HG02678 (cell line): ENCODE data around the gene DMRTB1.

Experiments used
- ATAC-seq: cut with Tn5 transposase; IDR thresholded peaks from one replicate; pipeline ENCODE4 v1.9.1; 2021; ENCODE audit warnings: mild to moderate bottlenecking, moderate library complexity; ENCODE audit not compliant: unreplicated experiment

Gene DMRTB1

DNA sequence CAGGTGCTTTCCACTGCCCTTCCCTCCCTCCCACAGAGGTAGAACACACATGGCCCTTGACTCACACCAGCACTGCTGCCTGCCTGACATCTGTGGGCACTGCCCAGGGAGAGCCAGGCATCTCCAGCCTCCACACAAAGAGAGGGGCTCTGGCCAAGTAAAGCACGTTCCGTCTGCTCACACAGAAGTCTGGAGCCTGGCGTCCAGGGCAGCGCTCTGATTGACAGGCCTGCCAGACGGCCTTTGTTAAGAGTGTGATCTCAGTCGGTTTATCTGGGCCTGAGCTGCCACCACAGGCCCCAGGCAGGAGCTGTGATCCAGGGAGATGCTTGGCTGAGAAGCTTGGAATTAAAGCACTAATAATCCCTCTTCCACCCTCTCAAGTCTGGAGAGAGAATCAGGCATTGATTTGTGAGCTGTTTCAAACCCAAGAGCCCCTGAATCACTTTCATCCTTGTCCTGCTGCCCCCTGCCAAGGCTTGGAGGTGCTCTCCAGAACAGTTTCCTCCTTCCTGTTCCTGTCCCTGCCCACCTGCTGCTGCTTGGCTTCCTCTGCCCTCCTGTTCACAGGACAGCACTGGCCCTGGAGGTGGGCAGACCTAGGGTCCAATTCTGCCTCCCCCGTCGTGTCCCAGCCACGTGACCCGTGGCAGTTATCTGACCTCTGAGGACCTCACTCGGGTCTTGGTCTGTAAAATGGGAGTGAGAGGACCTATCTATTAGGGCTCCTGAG, 3.7 kb downstream of the DMRTB1 start:
- ATAC-seq: no peak

DNA sequence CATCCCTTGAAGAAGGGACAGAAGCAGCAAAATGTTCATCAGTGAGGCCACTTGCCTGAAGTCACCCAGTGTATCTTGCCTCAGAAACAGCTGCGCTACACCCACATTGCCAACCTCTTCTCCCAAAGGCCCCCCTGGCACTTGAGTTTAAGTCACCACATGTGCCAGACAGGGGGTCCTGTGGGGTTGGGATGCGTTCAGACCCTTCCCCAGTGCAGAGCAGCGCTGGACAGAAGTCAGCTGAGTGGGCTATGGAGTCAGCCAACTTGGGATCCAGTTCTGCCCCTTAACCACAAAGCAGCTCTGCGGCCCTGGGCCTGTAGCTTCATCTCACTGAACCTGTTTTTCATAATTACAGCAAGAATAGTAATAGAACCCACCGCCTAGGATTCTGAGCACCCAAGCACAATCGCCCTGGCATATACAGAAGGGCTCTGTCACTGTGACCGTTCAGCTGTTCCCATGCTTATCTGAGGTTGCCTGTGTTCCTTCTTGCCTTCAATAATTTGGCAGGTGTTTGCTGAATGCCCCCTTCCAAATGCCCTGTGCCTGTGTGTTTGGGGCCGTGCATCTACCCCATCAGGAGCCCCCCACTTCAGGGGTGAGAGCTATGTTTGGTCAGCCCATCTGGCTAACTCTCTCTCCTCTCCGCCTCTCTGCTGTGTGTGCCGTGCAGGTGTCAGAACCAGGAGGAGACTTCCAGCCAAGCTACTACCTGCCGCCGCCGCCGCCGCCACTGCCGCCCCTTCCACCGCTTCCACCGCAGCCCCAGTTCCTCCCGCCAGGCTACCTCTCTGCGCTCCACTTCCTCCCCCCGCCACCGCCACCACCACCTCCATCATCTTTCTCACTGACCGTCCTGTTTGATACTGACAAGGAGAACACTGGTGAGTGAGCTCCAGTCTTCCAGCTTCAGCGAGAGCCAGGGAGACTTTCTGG, 5.0 kb downstream of the DMRTB1 start:
- ATAC-seq: no peak

DNA sequence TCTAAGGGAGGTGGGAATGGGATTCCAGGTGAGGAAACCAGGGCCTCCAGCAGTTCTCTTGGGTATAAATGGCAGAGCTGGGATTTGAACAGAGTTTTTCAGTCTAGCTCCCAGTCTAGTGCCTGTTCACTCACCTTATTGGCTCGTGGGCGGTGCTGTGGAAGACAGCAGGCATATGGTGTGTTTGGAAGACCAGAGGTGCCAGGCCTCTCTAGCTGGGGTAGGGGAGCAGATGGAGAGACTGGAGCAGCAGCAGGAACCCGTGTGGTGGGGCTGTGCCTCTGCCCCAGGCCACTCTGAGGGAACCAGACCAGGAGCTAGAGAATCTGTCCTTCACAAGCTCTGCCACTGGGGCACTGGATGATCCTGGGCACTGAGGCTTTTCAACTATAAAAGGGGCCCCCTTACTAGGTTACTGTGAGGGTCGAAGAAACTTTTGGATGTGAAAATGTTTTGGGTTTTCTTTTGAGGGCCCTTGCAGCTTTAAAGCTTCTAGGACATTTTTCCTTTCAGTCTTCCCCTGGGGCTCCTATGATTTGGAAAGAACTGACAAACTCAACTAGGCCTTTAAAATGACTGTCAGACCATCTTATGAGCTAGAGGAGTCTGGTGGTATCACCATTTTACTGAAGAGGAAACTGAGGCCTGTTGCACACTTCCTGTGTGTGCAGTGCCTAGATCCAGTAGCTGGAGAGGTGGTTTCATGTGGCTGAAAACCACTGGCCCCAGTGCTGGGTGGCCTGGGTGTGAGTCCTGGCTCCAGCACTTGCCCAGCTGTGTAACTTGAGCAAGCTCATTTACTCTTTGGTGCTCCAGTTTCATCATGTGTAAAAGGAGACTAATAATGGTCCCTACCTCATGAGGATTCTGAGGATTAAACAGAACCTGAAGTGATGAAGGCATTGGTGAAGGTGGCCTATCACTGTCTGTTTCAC, 6.1 kb downstream of the DMRTB1 start:
- no peak for ATAC-seq

DNA sequence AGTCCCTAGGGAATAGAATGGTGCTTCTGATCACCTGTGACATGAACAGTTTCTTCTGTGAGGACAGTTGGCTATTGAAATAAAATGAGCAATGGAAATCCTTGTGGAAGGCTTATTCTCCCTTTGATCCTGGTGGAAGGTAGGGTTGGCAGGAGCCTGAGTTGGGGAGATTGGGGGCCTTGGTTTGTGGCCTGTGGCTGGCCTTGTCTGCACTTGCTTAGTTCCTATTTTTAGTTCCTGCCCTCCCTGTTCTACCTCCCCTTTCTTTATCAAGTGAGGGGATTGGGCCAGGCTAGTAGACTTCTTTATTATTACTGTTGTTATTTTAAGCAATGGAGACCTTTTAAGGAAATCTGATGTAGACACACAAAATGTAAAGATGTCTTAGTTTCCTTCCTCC, 8.2 kb downstream of the DMRTB1 start:
- no peak for ATAC-seq

DNA sequence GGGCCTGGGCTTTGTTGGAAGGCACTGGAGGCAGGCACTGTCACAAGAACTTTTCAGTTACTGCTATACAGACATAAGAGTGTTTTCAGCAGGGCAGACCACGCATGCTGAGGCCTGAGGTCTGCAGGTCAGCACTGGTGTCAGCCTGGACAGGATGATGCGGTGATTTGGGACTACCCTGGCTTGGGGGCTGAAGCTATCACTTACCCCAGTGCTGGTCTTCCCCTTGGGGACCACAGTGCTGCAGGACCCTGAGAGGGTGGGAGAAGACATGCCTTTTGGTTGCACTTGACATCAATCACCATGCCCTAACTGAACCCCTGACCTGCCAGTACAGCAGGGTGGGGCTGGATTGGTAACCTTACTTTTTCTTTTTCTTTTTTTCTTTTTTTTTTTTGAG, 9.2 kb downstream of the DMRTB1 start:
- ATAC-seq: no peak

DNA sequence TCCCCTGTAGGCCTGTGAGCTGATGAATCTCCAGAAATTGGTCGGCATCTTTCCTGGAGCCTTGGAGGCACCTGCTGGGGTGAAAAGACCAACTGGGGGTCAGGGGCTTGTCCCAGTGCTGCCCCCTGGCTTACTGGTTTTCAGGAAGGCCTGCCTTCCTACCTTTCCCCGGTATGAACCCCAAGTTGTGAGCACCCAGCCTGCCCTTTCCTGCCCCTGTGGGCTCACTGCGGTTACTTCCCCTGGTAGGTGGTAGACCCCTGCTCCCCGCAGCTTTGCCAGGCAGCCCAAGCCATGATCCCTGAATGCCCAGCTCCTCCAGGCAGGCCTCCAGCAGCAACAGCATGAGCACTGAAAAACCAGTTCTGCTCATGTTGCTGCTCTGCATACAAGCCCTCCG, 10.2 kb downstream of the DMRTB1 start:
- ATAC-seq: no peak

DNA sequence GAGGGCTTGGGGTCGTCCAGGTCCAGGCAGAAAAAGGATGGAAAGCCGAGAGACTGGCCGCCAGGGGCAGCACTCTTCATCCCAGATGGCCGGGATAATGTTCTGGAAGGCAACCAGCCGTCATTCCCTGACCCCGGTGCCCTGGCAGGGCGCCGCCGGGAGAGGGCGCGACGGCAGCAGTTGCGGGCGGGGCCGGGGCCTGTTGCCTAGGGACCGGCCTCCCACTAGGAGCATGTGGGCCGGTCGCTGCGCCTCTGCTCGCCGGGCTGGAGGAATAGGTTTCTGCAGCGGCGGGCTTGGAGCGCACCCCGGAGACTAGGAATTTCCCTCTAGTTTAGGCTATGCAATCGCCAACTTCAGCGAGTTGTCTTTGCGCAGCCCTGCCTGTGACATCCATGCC, 11.0 kb downstream of the DMRTB1 start:
- no peak for ATAC-seq

DNA sequence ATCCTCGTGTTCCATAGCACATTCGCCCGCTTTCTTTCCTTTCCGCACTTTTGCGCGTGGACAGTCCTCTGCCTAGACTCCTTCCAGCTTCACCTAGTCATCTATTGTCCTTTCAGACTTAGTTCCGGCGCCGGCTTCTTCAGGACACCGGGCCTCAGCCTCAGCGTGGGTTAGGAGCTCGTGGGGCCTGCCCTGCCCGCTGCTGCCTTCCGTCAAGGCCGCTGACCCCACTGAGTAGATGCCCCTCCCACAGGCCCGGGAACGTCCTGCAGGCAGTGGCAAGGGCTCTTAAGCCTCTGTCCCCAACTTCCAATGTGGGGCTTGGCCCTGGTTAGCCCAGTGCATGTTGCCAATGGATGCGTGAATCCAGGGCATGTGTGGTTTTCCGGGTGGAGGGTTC, 11.4 kb downstream of the DMRTB1 start:
- ATAC-seq: no peak

DNA sequence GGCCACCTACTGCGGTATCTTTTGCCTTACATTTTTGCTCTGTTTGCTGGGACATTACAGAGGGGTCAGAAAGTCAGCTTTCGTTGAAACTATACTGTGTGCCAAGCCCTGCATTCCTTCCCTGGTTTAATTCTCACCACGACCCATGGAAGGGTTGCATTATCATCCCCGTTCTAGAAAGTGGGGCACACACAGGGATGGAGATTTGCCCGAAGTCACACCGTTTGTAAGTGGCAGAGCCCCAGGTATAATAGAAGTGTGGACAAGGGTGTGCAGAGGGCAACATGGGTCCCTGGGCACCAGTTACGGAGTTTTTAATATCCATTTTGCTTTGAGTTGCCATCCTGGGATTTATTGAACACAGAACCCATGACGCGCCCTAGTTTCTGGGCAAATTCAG, 11.8 kb downstream of the DMRTB1 start:
- no peak for ATAC-seq

DNA sequence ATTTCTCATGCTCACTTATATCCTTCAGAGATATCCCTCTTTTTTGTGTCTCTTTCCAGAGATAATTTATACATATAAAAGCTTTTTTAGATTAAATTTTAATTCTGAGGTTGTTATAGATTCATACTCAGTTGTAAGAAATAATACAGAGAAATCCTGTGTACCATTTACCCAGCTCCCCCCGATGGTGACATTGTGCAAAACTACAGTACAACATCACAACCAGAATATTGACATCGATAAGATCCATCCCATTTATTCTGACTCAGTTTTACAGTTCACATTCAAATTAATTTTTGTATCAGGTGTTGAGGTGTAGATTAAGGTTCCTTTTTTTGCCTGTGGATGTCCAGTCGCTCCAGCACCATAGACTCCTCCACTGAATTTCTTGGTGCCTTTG, 14.3 kb downstream of the DMRTB1 start:
- ATAC-seq: no peak

DNA sequence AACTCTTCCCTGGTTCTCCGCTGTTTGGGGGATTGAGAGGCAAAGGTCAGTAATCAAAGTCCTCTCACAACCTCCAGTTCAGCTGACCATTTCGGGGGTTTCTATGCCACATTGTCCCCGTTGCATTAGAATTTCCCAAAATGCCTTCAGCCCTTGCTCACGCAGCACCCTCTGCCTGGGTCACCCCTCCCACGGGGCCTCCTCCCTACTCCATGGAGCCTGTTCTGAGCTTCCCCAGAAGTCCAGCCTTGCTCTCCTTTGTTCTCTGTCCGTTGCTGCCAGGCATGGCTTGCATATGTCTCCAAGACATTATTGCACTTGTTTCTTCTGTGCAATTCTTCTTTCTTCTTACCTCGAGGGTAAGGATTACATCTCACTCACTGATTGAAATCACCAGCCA, 16.5 kb downstream of the DMRTB1 start:
- no peak for ATAC-seq

DNA sequence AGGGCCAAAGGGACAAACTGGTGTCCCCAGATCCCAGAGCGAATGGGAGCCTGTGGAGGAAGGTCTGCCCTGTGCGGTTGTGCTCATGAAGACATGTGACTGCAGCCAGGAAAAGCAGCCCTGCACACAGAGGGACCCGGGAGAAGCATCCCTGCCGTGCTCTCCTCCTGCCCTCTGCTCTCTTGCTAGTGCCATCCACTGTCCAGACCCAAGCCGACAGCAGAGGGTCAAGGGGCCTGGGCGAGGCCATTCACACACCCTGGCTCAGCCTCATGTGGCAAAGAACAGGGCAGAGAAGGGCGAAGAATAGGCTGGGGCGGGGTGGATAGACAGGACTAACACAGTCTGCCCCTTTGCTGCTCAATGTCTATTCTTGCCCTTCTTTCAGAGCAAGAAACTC, 17.4 kb downstream of the DMRTB1 start:
- no peak for ATAC-seq

DNA sequence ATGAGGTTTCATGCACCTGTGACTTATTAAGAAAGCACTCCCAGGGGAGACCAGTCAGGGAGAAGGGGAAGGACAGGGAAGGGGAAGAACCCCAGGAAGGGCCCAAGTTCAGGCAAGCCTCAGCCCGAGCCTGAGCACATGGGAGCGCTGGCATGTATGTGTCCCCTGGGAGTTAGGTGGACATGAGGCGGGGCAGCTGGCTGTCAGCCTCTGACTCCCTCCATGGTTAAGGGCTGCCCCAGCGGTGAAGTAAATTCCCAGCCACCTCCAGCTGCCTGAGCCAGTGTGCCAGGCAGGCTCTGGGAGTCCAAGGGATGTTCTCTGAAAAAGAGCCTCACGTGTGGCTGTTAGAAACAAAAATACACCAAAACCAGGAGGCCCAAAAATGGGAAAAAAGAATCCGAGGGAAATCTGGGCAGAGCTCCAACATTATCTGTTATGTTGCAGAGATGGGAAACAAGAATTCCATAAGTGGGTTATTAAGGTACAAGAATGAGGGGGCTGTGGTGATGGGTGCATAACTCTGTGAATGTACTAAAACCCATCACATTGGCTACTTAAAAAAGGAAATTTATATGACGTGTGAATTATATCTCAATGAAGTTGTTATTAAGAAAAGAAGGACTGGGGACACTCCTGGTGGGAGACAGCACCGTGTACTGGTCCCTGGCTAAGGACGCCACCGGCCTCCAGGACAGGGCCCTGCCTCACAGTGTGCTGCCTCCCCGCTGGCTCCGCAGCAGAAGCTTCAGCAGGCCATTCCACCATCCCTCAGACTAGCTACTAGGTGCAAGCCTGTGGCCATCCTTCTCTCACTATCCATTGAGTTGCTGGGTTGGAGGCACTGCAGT, 18.7 kb downstream of the DMRTB1 start:
- ATAC-seq: no peak

DNA sequence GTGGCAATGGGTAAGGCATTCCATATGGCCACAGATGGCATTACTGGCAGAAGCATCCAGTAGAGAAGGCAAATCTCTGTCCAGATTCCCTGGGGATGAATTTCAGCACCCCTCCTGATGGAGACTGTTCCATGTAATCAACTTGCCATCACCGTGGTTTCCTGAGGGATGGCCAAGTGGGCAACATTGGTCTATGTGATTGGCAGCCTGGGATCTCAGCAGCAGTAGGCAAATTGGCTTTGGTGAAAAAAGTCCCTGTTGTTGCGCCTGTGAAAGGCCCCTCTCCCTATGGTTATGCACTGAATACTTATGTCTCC, 19.3 kb downstream of the DMRTB1 start:
- no peak for ATAC-seq

DNA sequence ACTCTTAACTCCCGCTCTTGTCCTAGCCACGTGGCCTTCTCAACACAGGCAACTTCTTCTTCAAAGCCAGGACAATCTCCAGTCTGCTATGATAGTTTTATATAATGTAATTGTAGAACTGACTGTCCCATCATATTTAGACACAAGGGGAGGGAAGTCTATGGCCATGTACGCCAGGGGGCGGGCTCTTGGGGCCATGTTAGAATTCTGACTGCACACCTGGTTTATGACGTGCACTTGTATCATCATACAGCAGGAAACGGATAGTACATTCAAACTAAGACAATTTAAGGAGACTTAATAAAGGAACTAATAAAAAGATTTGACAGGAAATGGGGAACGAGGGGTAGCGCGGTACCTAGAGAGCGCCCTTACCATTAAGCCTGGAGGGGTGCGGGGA, 21.5 kb downstream of the DMRTB1 start:
- no peak for ATAC-seq

DNA sequence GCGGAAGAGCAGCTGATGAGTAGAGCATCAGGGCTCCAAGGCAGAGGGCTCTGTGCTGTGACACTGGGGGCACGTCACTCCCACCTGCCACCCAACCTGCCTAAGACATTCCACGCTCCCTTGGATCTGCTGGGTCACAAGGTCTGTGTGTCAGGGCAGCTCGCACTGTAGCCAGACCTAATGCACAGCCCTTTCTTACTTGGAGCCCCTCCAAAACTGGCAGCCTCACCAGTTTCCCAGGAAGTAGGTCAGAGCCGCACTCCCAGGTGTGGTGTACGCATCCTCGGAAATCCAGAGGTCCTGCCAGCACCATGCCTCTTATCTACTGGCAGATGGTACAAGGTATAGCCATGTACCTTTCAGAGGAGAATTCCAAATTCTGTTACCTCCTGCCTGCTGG, 22.3 kb downstream of the DMRTB1 start:
- ATAC-seq: no peak

DNA sequence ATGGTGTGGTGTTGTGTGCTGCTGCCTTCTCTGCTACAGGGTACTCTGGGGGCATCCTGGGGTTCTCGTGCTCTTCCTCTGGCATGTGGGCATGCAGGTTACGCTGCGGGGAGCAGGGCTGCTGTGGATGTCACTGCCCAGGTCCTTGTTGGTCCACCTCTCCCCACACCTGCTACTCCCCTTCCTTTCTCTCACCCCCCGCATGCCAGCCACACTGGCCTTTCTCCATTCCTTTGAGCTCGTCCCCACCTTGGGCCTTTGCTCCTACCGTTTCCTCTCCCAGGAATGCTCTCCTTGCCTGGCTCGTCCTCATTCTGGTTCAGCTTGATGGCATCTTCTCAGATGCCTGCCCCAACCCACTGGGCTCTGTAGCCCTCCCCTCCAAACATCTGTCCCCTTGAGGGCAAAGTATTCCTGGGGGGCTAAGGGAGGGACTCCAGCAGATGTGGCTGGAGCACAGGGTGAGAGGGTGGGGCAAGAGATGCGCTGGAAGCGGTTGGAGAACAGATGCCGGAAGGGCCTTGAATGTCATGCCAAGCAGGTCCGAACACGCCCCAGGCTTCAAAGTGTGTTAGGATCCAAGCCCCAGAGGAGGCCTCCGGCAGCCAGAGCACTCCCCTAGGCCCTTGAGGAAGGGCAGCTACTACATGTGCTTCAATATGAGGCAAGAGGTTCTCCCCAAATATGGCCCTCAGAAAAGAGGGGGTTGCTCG, 23.4 kb downstream of the DMRTB1 start:
- no peak for ATAC-seq

DNA sequence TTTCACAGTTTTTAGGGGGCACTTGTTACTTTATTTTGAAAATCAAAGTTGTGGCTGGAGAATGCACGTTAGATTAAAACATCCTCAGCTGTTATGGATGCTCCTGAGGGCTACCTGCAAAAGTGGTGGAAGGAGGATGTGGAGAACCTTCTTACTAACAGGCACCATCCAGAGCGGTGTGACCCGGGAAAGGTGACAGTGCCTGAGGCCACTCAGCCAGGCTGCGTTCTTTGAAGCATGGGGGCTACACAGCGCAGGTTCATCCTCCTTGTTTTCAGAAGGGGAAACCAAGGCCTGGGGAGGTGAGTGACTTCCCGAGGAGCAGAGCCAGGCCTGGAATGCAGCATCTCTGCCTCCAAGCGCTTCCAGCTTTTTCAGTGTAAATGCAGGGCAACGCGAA, 24.0 kb downstream of the DMRTB1 start:
- no peak for ATAC-seq

DNA sequence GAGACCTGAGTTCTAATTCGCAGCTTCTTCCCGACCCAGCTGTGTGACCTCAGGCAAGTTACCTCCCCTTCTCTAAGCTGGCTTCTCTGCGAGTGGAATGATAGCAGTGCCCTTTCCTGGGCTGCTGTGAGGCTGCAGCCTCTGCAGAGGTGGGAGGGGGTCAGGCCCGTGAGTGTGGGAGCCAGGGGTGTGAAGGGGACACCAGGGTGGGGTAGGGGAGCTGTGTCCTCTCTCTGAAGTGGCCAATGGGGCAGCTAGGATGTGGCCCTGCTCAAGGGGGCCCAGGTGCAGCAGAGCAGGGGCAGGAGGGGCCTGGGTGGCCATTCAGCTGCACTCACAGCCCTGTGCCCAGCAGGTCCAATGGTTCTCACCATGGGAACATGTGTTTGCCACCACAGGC, 24.5 kb downstream of the DMRTB1 start:
- no peak for ATAC-seq
